Measurements from ENCODE around the gene ZFP36L1.

DNA sequence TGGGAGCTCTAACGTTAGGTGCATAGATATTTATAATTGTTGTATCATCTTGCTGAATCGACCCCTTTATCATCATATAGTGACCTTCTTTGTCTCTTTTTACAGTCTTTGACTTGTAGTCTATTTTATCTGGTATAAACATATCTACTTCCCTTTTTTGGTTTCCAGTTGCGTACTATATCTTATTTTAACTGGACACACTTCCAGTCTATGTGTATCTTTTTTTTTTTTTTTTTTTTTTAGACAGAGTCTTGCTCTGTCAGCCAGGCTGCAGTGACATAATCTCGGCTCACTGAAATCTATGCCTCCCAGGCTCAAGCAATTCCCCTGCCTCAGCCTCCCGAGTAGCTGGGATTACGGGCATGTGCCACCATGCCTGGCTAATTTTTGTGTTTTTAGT is 41.9 kb upstream of the ZFP36L1 start:
- TF ChIP-seq, protein P1, sequence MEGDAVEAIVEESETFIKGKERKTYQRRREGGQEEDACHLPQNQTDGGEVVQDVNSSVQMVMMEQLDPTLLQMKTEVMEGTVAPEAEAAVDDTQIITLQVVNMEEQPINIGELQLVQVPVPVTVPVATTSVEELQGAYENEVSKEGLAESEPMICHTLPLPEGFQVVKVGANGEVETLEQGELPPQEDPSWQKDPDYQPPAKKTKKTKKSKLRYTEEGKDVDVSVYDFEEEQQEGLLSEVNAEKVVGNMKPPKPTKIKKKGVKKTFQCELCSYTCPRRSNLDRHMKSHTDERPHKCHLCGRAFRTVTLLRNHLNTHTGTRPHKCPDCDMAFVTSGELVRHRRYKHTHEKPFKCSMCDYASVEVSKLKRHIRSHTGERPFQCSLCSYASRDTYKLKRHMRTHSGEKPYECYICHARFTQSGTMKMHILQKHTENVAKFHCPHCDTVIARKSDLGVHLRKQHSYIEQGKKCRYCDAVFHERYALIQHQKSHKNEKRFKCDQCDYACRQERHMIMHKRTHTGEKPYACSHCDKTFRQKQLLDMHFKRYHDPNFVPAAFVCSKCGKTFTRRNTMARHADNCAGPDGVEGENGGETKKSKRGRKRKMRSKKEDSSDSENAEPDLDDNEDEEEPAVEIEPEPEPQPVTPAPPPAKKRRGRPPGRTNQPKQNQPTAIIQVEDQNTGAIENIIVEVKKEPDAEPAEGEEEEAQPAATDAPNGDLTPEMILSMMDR (IDR thresholded peaks at IDR 0.05; ENCODE audit: low read length) = no peak
- no peak for TF ChIP-seq EZH2 (IDR thresholded peaks at IDR 0.05; ENCODE audit: borderline replicate concordance, low read length)

Measured in OCI-LY1 (cell line).